HG02678 (cell line): ENCODE data around the gene BCAS3.
"Not testable (repeated sequence)": the region's sequence is repeated elsewhere in the genome, so short reads cannot be mapped to it uniquely, and the experiment has no call there.

Experiments used
- ATAC-seq: cut with Tn5 transposase; IDR thresholded peaks from one replicate; pipeline ENCODE4 v1.9.1; 2021; ENCODE audit warnings: mild to moderate bottlenecking, moderate library complexity; ENCODE audit not compliant: unreplicated experiment

BCAS3 gene

DNA sequence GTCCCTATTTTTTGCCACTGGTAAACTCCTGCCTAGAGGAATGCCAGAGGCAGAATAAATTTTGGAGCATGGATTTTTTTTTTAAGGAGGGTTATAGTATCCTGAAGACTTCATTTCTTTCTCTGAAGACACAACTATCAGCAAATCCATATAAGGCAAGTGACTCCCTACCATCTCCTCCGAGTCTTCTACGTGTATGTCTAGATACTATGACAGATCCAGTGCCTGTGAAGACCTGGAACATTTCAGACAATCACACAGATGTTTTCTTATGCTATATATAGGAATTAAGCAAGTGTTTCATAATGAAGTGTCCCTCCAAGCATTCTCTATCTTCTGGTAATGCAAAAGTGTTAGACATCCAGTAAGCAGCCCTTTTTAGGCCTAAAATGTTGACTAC, 466.5 kb downstream of the BCAS3 start:
- no peak for ATAC-seq

DNA sequence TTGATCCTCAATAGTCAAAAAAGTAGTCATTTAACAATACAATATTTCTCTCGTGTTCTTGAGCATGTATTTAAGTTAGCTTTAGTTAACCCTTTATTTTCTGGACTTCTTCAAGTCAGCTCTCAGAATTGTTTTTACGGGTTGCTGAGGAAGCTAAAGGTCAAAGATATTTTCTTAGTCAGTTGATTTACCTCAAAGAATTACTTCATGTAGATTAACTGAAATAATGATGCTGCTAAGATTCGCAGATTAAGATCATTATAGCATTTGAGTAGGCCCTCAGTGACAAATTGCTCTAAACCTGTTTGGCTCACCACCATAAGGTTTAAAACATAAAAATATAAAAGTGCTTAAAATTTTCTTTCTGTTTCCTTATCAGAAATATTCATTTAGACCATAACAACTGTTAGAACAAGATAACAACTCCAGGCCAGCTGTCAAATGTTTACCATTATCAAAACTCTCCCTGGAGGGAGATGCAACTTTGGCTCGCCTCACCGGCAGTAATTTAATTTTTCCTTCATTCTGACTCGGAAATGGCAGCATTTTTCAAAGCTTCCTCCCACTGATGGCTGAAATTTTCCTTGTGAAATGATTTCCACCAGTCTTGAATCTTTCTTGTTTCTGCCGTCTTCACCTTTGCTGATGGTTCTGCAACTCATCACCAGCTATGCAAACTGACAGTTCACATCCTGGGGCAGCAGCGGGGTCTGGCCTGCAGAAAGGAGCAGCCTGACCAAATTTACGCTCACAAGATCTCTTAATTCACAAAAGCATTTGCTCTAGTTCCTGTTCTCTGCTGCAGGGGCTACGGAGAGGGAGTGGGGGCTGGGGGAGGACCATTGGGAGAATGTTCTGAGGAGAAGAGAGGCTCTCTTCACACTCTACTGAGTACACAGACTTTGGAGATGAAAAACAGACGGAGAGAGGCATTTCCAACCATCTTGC, 467.2 kb downstream of the BCAS3 start:
- no peak for ATAC-seq

DNA sequence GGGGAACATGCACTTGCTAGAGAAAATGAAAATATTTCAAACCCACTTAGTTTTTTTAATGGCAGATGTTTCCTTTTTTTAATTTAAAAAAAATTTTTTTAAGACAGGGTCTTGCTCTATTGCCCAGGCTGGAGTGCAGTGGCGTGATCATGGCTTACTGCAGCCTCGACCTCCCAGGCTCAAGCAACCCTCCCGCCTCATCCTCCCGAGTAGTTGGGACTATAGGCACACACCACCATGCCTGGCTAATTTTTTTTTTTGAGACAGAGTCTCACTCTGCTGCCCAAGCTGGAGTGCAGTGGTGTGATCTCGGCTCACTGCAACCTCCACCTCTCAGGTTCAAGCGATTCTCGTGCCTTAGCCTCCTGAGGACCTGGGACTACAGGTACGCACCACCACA, 469.2 kb downstream of the BCAS3 start:
- ATAC-seq, result not testable (repeated sequence)

DNA sequence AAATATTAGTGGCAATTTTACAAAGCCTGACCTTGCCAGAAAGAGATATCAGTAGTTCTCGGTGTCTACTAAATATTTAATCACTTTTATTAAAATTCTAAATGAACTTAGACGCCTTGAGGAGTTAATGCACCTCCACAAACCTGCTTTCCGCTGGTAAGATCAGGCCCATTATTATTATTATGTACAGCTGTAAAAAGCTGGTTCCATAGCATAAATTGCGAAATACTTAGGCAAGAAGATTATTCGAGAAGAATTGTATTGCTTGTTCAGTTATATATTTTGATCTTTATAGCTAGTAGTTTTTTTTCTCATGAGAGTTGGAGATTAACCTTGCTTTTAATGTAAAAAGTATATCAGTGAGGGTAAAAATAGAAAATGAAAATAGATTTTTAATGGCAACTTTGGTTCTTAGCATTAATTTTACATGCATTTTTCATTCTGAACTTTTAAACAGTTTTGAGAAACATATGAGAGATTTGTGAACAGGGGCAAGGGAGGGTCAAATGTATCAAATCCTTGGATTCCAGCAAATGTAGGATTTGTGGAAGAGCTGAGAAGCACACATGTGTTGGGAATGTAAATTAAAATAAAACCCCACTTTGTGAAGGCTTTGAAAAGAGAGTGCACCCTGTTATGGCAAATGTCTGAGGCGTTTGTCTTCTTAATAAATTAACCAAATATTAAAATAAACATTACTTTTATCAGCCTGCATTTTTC, 471.6 kb downstream of the BCAS3 start:
- ATAC-seq, result no peak

DNA sequence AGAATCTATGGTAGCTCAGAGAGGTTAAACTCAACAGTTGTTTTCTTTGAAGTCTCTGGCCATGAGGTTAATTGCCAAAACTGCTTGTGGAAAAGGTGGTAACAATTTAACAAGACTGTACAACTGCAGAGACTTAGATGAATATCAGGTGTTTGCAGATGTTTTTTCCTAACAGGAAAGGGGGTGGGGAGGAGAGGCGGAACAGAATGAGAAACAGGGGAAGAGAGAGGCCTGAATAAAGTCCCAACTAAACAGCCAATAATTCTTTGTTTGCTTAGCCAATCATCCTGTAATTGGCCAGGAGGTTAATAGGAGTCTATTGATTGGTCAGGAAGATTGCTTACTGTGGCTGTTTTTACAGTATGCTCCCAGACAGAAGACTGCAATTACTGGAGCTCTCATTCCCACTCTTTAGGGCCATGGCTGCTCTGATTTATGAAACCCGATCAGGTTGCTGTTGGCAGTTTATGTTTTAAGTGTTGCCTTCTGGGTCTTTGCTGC, 472.3 kb downstream of the BCAS3 start:
- ATAC-seq, result no peak

DNA sequence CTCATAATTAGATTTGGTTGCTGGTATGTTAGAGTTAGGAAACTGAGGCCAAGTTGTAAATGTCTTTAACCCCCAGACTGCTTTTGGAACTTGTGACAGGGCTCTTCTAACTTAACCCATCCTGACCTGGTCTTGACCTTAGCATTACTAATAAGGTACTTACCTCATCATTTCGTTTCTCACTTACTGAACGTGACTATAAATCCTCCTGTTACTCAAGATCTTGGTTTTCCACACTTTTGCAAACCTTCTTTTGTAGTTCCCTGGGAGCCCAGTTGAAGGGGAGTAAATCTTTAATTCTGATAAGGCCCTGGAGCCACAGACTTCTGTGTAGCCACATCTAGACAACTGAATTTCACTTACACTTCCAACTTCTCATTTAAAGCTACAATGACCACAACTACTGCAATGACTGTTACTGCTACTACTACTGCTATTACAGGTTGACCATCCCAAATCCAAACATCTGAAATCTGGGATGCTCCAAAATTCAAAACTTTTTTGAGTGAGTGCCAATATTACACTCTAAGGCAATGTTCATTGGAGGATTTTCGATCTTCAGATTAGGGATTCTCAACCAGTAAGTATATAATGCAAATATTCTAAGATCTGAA, 473.1 kb downstream of the BCAS3 start:
- no peak for ATAC-seq

DNA sequence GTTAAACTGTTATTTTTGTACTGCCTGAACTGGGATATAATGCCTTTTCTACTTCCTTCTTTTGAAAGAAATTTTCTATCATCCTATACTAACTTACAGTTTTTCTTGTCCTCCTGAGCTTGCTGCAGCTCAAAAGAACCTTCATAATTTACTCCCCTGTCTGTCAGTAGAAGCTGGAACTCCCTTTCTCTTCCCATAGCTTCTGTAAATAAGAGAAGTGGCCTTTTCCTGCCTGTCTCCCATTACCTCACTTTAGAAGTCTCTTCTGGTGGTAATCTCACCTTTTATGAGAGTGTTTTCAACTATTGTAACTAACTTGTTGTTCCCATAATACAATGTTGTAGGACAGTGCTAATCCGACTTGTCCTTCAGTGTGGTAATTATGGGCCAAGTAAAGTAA, 475.2 kb downstream of the BCAS3 start:
- no peak for ATAC-seq

DNA sequence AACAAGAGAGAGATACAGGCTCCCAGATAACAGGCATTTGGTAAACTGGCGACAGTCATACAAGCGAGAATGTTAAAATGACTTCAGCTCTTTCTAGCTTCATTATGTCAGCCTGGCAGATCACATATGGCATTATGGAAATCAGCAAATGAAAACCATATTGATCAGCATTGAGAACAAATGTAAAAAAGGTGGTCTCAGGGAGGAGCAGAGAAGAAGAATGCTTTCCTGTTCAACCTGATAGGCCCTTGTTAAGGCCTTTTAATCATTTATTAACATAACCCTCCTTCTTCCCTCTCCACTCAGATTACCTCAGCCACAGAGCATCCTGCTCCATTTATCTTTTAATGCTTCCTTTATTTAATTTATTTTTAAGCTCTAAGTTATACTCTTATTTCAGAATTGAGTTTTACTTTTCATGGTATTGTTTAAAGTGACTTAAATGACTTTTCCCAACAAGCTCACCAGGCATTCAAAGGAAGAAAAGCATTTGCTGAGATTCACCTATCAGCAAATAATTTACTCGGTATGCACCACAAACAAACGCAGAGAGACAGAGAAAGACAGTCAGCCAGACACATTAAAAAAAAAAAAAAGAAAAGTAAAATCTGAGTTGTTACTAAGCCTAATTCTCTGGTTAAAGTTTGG, 478.1 kb downstream of the BCAS3 start:
- ATAC-seq, result no peak

DNA sequence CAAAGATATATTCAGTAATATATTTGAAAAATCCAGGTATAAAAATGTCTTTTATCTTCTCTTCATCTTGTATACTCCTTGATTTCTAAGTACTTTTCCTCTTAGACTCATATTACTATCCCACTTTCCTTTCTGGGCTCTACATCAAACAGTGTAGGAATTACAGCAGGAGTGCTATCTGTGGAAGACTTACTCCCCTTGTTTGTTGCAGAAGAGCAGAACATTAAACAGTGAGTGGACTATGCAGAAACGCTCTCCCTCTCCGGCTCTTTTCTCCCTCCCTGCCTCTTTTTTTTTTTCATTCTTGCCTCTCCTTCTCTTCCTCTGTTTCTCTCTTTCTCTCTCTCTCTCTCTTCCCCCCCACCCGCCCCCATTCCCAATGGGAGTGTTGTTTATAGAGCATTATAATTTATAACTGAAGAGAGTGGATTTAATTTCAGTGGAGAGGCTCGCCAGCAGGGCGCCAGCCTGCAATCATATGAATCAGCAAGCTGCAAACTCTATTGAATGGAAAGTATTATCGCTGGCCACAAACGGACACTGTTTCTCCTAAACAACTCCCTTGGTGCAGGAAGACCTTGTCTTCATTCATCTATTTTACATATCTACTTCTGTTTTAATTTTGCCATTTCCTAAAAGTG, 479.7 kb downstream of the BCAS3 start:
- ATAC-seq, result no peak

DNA sequence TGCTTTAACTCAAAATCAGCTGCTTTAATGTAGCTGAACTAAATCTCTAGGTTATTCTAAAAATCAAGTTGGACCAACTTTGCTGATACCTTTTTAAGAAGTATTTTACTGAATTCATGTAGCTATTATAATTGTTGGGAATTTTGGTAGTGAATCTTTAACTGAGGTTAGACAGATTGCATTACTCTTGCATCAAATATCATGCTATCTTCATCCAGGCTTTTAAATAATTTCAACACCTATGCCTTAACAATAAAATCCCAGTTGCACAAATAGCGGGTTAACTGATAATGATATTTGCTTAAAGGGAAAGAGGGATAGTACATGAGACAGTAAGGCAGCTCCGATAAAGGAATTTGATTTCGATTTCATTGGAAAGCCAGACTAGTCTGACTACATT, 480.7 kb downstream of the BCAS3 start:
- no peak for ATAC-seq

DNA sequence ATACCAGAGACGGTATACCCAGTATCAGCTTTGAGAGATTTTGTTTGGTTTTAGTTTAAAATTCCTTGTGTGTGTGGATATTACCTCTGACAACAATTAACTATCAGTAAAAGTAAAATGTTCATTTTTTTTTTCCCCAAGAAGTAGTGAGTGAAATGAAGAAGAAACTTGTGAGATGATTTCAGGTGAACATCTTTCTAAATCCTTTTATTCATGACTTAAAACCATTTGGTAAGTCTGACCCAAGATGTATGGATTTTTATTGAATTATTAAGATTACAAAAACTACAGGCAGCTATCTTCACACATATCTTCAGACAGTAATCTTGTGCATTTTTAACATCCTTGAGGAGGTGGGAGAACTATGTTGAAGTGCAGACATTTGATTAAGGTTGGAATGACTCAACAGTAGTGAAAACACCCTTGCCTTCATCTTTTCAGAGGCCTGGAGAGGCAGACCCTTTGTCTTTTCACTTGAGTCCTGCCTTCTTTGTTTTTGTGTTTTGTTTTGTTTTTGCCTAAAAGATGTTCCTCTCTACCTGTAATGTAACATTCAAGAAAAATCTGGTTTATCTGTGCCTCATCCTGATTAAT, 481.7 kb downstream of the BCAS3 start:
- no peak for ATAC-seq

DNA sequence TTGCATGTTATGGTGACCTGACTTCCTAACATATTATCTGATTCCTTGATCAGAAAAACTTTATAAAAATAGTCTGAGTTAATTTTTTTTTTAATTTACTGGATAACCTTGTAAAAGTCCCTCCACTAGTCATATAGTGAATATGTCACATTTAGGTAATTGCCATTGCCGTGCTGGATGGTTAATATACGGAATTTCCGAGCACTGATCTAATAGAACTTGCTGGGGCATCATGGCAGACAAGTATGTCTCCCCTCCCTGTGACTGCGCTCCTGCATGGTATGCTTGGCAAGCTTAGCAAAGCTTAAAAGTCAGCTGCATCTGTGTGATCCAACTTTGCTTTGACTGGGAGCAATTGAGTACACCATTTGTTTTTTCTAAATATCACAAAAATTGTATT, 482.6 kb downstream of the BCAS3 start:
- ATAC-seq, result no peak

DNA sequence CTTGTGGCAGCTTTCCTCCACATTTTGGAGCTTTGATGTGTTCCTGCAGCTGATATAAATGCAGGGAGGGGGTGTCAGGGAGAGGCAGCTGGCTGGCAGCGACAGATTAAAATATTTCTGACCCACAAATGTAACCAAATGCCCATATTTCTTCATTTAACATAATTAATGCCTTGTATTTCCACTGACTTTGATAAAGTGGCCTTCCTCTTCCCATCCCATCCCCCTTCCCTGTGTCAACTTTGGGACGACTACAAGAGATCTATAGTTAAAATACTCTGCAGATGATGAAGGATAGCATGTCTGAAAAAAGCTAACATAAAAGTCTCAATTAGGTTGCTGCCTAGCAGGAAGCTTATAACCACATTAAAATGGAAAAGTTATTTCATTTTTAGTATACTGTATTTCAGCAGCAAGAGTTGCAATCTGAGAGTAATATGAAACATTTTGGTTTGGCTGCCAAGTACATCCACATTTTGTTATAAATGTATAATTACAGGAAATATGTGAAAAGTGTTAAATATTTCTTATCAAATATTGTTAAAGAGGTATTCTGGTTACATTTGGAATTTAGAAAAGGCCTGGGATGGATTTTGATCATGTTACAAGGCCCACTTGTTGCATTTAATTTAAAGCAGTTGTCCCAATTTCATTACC, 483.3 kb downstream of the BCAS3 start:
- no peak for ATAC-seq

DNA sequence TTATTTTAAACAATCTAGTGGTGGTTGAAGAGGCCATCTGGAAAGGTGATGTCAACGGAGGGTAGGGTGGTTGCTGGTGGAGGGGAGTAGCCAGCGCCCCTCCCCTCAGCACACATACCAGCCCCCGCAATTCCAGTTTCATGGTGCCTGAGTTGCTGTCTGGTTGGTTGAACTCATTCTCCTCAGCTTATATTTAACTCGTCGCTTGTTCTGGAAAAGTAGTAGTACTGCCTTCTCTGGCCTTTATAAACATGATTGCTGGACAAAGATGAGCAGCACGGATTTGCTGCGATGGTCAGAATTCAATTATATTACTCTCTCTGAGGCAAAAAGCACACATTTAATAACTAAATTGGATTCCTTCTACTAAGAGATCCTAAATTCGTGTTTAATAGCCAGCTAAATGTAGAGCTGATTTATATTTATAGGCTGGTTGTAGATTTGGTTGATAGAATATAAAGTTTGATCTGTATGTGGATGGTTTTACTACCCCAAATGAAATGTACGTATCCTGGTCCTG, 484.0 kb downstream of the BCAS3 start:
- ATAC-seq, result no peak

DNA sequence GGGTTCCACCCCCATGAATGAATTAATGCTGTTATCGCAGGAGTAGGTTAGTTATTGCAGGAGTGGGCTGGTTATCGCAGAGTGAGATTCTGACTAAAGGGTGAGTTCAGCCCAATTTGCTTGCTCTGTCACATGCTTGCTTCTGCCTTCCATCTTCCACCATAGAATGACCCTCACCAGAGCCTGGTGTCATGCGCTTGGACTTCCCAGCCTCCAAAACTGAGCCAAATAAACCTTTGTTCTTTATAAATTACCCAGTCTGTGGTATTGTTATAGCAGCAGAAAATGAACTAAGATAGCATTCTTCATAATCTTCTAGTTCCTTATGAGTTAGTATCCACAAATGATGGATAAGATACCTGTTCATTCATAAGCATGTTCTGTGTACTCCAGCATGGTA, 486.9 kb downstream of the BCAS3 start:
- no peak for ATAC-seq

DNA sequence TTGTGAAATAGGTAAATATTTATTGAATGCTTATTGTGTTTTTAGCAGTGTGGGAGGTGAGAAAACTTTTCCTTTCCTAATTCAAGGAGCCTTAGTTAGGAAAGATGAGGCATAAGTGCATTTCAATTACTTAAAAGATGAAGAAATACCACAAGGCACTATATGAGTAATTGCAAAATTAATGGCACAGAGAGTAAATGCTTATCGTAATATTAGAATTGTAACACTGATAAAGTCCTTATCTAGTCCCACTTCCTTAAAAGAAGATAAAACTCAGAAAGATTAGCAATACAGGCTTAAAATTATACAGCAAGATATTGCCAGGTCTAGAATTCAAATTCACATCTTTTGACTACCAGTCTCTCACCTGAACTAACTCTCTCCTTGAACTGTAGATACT, 489.4 kb downstream of the BCAS3 start:
- ATAC-seq, result no peak

DNA sequence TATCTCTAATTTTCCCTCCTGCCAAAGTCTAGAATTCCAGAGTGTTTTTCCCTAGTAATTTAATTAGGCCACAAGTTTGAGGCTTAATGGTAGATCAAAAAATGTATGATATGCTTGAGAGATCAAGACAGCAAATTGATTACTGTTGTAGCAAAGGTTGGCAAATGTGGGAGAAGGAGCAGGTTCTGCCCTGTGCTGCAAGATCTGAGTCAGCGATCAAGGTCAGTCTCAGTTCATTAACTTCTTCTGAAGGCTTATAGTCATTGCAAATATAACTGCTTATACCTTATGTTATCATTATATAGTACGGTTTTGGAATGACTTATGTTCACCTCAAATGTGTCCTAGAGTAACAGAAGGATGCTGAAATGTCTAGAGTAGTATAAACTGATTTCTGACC, 490.9 kb downstream of the BCAS3 start:
- ATAC-seq, result no peak

DNA sequence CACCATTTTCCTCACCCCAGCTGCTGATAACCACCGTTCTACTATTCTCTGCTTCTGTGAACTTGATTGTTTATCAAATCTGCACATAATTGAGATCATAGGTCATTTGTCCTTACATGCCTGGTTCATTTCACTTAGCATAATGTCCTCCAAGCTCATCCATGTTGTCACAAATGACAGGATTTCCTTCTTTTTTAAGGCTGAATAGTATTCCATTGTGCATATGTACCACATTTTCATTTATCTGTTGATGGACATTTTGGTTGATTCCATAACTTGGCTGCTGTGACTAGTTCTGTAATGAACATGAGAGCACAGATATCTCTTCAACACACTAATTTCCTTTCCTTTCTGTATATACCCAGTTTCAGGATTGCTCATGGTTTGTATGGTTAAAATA, 496.7 kb downstream of the BCAS3 start:
- no peak for ATAC-seq

DNA sequence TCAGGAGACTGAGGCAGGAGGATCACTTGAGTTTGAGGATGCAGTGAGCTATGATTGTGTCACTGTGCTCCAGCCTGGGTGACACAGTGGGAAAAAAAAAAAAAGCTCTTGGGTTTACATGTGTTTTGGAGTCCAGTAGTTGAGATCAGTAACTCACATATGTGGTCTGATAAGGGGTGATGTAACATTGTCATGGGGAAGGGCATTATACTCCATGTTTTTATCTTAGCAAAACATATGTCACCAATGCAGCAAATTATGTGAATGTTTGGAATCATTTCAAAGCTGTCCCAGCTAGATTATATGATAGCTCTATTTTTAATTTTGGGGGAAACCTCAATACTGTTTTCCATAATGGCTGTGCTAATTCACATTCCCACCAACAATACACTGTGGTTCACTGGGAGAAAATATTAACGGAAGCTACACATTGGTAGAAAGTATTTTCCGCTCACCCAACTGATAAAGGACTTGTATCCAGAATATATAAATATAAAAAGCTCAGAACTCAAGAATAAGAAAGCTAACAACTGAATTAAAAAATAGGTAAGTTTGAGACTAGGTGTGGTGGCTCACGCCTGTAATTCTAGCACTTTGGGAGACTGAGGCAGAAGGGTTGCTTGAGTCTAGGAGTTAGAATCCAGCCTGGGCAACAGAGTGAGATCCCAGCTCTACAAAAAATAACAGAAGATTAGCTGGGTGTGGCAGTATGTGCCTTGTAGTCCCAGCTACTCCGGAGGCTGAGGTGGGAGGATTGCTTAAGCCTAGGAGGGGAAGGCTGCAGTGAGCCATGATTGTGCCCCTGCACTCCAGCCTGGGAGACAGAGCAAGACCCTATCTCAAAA, 497.9 kb downstream of the BCAS3 start:
- ATAC-seq, result no peak
